ENCODE measurements around the gene EMC1.
A peak's percentile ranks its signal among the peaks of the same experiment; 100 is the strongest.

The EMC1 gene

GRCh38 chr1:19209439-19209989 is 41.8 kb downstream of the EMC1 start:
- Histone ChIP-seq H3K4me1 (ENCODE audit: control insufficient read depth, low read depth, low read length) (peaks cover 12% of the 10 kb centered on the region), H3K4me3 (ENCODE audit: low read length) (peak overlapping the region; percentile 81), H3K36me3 (ENCODE audit: control insufficient read depth, low read depth, low read length) (peaks cover 18% of the 10 kb centered on the region), H3K27me3 (ENCODE audit: control insufficient read depth, insufficient read depth, low read length) (no peaks in the 10 kb centered on the region), H3K9ac (ENCODE audit: low read length) (peak overlapping the region; percentile 82), H3K9me3 (ENCODE audit: control insufficient read depth, low read depth, low read length) (no peaks in the 10 kb centered on the region), H3K27ac (ENCODE audit: low read length) (peak overlapping the region; percentile 50)

- Histone ChIP-seq H3K9me3 (ENCODE audit: control insufficient read depth, low read depth, low read length) (no peaks in the 10 kb centered on the region), H3K9ac (ENCODE audit: low read length) (peak overlapping the region; percentile 82), H3K4me1 (ENCODE audit: control insufficient read depth, low read depth, low read length) (peaks cover 12% of the 10 kb centered on the region), H3K36me3 (ENCODE audit: control insufficient read depth, low read depth, low read length) (peaks cover 13% of the 10 kb centered on the region), H3K4me3 (ENCODE audit: low read length) (peak overlapping the region; percentile 81), H3K27ac (ENCODE audit: low read length) (peak overlapping the region; percentile 50), H3K27me3 (ENCODE audit: control insufficient read depth, insufficient read depth, low read length) (no peaks in the 10 kb centered on the region)
Observed at GRCh38 chr1:19208710-19209438, 42.5 kb downstream of the EMC1 start.

GRCh38 chr1:19206947-19207346 is 44.4 kb downstream of the EMC1 start:
- H3K27me3 ChIP-seq (ENCODE audit: control insufficient read depth, insufficient read depth, low read length): no peaks in the 10 kb centered on the region
- H3K27ac ChIP-seq (ENCODE audit: low read length): no peak overlapping the region
- peaks cover 12% of the 10 kb centered on the region for H3K4me1 ChIP-seq (ENCODE audit: control insufficient read depth, low read depth, low read length)
- no peak overlapping the region for H3K9ac ChIP-seq (ENCODE audit: low read length)
- H3K9me3 ChIP-seq (ENCODE audit: control insufficient read depth, low read depth, low read length): no peaks in the 10 kb centered on the region
- no peak overlapping the region for H3K4me3 ChIP-seq (ENCODE audit: low read length)
- H3K36me3 ChIP-seq (ENCODE audit: control insufficient read depth, low read depth, low read length): no peaks in the 10 kb centered on the region

GRCh38 chr1:19205845-19206244 is 45.5 kb downstream of the EMC1 start:
- H3K9ac ChIP-seq (ENCODE audit: low read length): no peak overlapping the region
- no peaks in the 10 kb centered on the region for H3K27me3 ChIP-seq (ENCODE audit: control insufficient read depth, insufficient read depth, low read length)
- H3K4me1 ChIP-seq (ENCODE audit: control insufficient read depth, low read depth, low read length): peaks cover 5% of the 10 kb centered on the region
- peaks cover 9% of the 10 kb centered on the region for H3K36me3 ChIP-seq (ENCODE audit: control insufficient read depth, low read depth, low read length)
- H3K9me3 ChIP-seq (ENCODE audit: control insufficient read depth, low read depth, low read length): no peaks in the 10 kb centered on the region
- H3K27ac ChIP-seq (ENCODE audit: low read length): no peak overlapping the region
- no peak overlapping the region for H3K4me3 ChIP-seq (ENCODE audit: low read length)

GRCh38 chr1:19205403-19205802 is 45.9 kb downstream of the EMC1 start:
- no peak overlapping the region for H3K4me3 ChIP-seq (ENCODE audit: low read length)
- H3K4me1 ChIP-seq (ENCODE audit: control insufficient read depth, low read depth, low read length): peaks cover 5% of the 10 kb centered on the region
- H3K9ac ChIP-seq (ENCODE audit: low read length): no peak overlapping the region
- H3K36me3 ChIP-seq (ENCODE audit: control insufficient read depth, low read depth, low read length): peaks cover 12% of the 10 kb centered on the region
- H3K27ac ChIP-seq (ENCODE audit: low read length): no peak overlapping the region
- no peaks in the 10 kb centered on the region for H3K27me3 ChIP-seq (ENCODE audit: control insufficient read depth, insufficient read depth, low read length)
- H3K9me3 ChIP-seq (ENCODE audit: control insufficient read depth, low read depth, low read length): no peaks in the 10 kb centered on the region

GRCh38 chr1:19204446-19205266 is 46.7 kb downstream of the EMC1 start:
- Histone ChIP-seq H3K4me3 (ENCODE audit: low read length) (no peak overlapping the region), H3K9me3 (ENCODE audit: control insufficient read depth, low read depth, low read length) (no peaks in the 10 kb centered on the region), H3K27ac (ENCODE audit: low read length) (no peak overlapping the region), H3K9ac (ENCODE audit: low read length) (no peak overlapping the region), H3K36me3 (ENCODE audit: control insufficient read depth, low read depth, low read length) (peaks cover 18% of the 10 kb centered on the region), H3K27me3 (ENCODE audit: control insufficient read depth, insufficient read depth, low read length) (no peaks in the 10 kb centered on the region), H3K4me1 (ENCODE audit: control insufficient read depth, low read depth, low read length) (peaks cover 5% of the 10 kb centered on the region)

GRCh38 chr1:19203440-19203839 is 47.9 kb downstream of the EMC1 start:
- Histone ChIP-seq H3K4me1 (ENCODE audit: control insufficient read depth, low read depth, low read length) (peaks cover under 1% of the 10 kb centered on the region), H3K27ac (ENCODE audit: low read length) (no peak overlapping the region), H3K9me3 (ENCODE audit: control insufficient read depth, low read depth, low read length) (no peaks in the 10 kb centered on the region), H3K4me3 (ENCODE audit: low read length) (no peak overlapping the region), H3K9ac (ENCODE audit: low read length) (no peak overlapping the region), H3K36me3 (ENCODE audit: control insufficient read depth, low read depth, low read length) (peaks cover 31% of the 10 kb centered on the region), H3K27me3 (ENCODE audit: control insufficient read depth, insufficient read depth, low read length) (no peaks in the 10 kb centered on the region)

- no peaks in the 10 kb centered on the region for H3K27me3 ChIP-seq (ENCODE audit: control insufficient read depth, insufficient read depth, low read length)
- H3K9me3 ChIP-seq (ENCODE audit: control insufficient read depth, low read depth, low read length): no peaks in the 10 kb centered on the region
- no peaks in the 10 kb centered on the region for H3K4me1 ChIP-seq (ENCODE audit: control insufficient read depth, low read depth, low read length)
- H3K27ac ChIP-seq (ENCODE audit: low read length): no peak overlapping the region
- H3K36me3 ChIP-seq (ENCODE audit: control insufficient read depth, low read depth, low read length): peaks cover 41% of the 10 kb centered on the region
- no peak overlapping the region for H3K4me3 ChIP-seq (ENCODE audit: low read length)
- H3K9ac ChIP-seq (ENCODE audit: low read length): no peak overlapping the region
Observed at GRCh38 chr1:19202396-19202795, 48.9 kb downstream of the EMC1 start.

GRCh38 chr1:19199969-19200604 is 51.2 kb downstream of the EMC1 start:
- no peaks in the 10 kb centered on the region for H3K27me3 ChIP-seq (ENCODE audit: control insufficient read depth, insufficient read depth, low read length)
- H3K27ac ChIP-seq (ENCODE audit: low read length): no peak overlapping the region
- no peak overlapping the region for H3K4me3 ChIP-seq (ENCODE audit: low read length)
- H3K9ac ChIP-seq (ENCODE audit: low read length): no peak overlapping the region
- peaks cover 63% of the 10 kb centered on the region for H3K36me3 ChIP-seq (ENCODE audit: control insufficient read depth, low read depth, low read length)
- no peaks in the 10 kb centered on the region for H3K4me1 ChIP-seq (ENCODE audit: control insufficient read depth, low read depth, low read length)
- no peaks in the 10 kb centered on the region for H3K9me3 ChIP-seq (ENCODE audit: control insufficient read depth, low read depth, low read length)

GRCh38 chr1:19199329-19199968 is 51.9 kb downstream of the EMC1 start:
- Histone ChIP-seq H3K36me3 (ENCODE audit: control insufficient read depth, low read depth, low read length) (peaks cover 63% of the 10 kb centered on the region), H3K27me3 (ENCODE audit: control insufficient read depth, insufficient read depth, low read length) (no peaks in the 10 kb centered on the region), H3K9ac (ENCODE audit: low read length) (no peak overlapping the region), H3K27ac (ENCODE audit: low read length) (no peak overlapping the region), H3K4me3 (ENCODE audit: low read length) (no peak overlapping the region), H3K4me1 (ENCODE audit: control insufficient read depth, low read depth, low read length) (no peaks in the 10 kb centered on the region), H3K9me3 (ENCODE audit: control insufficient read depth, low read depth, low read length) (no peaks in the 10 kb centered on the region)

GRCh38 chr1:19198820-19199219 is 52.5 kb downstream of the EMC1 start:
- H3K4me1 ChIP-seq (ENCODE audit: control insufficient read depth, low read depth, low read length): no peaks in the 10 kb centered on the region
- H3K9me3 ChIP-seq (ENCODE audit: control insufficient read depth, low read depth, low read length): no peaks in the 10 kb centered on the region
- no peaks in the 10 kb centered on the region for H3K27me3 ChIP-seq (ENCODE audit: control insufficient read depth, insufficient read depth, low read length)
- H3K36me3 ChIP-seq (ENCODE audit: control insufficient read depth, low read depth, low read length): peaks cover 67% of the 10 kb centered on the region
- no peak overlapping the region for H3K4me3 ChIP-seq (ENCODE audit: low read length)
- H3K27ac ChIP-seq (ENCODE audit: low read length): no peak overlapping the region
- H3K9ac ChIP-seq (ENCODE audit: low read length): no peak overlapping the region
